ENCODE results near the gene SERPINE1.

DNA sequence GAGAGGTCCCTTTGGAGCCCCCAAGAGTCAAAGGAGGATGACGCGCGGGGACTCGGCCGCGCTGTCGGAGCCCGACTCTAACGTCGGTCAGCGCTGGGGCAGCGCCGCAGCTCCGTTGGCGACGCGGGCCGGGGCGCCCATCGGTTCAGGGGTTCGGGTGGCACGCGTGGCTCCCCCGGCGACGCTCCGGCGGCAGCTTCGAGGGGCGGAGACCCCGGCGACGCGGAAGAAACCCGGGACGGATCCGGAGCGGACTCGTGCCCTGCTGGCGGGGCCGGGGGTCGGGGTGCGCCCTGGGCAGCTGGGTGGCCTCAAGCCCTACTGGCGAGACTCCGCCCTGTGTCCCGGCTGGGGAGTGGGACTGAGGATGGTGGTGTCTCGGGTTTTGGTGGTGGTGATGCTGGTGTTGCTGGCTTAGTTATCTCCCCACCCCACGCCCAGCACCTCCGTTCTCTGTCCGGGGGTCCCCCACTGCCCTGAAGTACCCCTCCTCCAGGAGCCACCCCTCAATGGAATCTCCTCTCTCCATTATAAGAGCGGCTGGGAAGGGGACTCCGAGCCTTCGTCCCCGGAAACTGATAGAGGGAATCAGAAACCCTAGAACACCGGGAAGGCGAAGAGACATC lies 53.3 kb downstream of the SERPINE1 start, which contains the start of gene NAT16:
- TF ChIP-seq TAF1 (IDR thresholded peaks at IDR 0.05; ENCODE audit: borderline replicate concordance, insufficient read depth, low read length) (no peak), REST (IDR thresholded peaks at IDR 0.05; ENCODE audit: insufficient read depth in 1 of 2, low read depth in 2 of 2, low read length in 2 of 2) (no peak), POLR2AphosphoS5 (IDR thresholded peaks at IDR 0.05; ENCODE audit: low read depth, low read length) (no peak), SIN3A (IDR thresholded peaks at IDR 0.05; ENCODE audit: borderline replicate concordance, insufficient read depth, low read length) (no peak), FOXP2 (optimal IDR thresholded peaks at IDR 0.05; ENCODE audit: borderline replicate concordance, extremely low read depth, extremely low read length, insufficient read depth) (no peak)
